ENCODE results near the gene RAB9B. TPM values are rescaled to one million over a fixed set of nuclear protein-coding genes. Genes with fewer than 3 reads are reported as not detected.

Gene RAB9B
- total RNA-seq, 4 donors from 2014 or later = 1.8 to 5.7 (median 4.7) TPM

DNA sequence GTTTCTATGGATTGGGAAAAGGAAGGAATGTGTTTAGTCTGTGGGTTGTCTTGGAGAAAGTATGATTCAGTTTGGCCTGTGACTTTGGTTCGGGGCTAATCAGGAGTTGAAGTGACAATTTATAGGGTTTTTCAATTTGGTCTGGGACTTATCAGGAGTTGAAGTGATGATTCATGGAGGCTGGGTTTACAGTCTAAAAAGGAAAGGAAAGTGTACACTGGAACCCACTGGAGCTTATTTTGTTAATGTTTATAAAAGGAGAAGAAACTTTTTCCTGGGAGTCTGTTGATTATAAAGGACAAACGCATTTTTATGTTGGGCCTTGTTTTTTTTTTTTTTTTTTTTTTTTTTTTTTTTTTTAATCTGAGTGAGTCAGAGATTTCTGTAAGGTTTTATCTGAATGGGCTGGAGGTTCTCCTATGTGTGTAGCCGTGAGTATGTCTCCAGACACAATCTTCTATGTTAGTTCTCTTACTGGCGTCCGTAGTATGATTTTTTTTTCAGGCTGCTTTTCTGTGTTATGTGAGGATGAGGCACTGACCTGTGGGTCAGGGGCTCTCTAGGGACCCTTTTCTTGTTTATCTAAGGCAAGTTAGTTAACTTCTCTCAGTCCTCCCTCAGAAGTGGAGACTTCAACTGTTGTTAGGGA is 33.0 kb upstream of the RAB9B start:
- no peaks in the 10 kb centered on the region for H3K36me3 ChIP-seq
- DNase-seq (no peak), ATAC-seq (no peak)
- H3K9me3 ChIP-seq = no peaks in the 10 kb centered on the region
- H3K27ac ChIP-seq = no peak overlapping the region
- intact Hi-C loops (cut with DNase I; ENCODE audit: low total_unique reads) = no loop called here
- no peaks in the 10 kb centered on the region for H3K27me3 ChIP-seq
- H3K4me1 ChIP-seq = no peaks in the 10 kb centered on the region
- TF ChIP-seq POLR2A (IDR thresholded peaks at IDR 0.05) = no peak
- TF ChIP-seq, protein P1, sequence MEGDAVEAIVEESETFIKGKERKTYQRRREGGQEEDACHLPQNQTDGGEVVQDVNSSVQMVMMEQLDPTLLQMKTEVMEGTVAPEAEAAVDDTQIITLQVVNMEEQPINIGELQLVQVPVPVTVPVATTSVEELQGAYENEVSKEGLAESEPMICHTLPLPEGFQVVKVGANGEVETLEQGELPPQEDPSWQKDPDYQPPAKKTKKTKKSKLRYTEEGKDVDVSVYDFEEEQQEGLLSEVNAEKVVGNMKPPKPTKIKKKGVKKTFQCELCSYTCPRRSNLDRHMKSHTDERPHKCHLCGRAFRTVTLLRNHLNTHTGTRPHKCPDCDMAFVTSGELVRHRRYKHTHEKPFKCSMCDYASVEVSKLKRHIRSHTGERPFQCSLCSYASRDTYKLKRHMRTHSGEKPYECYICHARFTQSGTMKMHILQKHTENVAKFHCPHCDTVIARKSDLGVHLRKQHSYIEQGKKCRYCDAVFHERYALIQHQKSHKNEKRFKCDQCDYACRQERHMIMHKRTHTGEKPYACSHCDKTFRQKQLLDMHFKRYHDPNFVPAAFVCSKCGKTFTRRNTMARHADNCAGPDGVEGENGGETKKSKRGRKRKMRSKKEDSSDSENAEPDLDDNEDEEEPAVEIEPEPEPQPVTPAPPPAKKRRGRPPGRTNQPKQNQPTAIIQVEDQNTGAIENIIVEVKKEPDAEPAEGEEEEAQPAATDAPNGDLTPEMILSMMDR (IDR thresholded peaks at IDR 0.05 in 4 of 5, conservative IDR thresholded peaks at IDR 0.05 in 1 of 5) = no peak
- in situ Hi-C loops (cut with MboI; ENCODE audit: low sequenced_read_pairs in 4 of 4) = no loop called here
- no peak overlapping the region for H3K4me3 ChIP-seq

DNA sequence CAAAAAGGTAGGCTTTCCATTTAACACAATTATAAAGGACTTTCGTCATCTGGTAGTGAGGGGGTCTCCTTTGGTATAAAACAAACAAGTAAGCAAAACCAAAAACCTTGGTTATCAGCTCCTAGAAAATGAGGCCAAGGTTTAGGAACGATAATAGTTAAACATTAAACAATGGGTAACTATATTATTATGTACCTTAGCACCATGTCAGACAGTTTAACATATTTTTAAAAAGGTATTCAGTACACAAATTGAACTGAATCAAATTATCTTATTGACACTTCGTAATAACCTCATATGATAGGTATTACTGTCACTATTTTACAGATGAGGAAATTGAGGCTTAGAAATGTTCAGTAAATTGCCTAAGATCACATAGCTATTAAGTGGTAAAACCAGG is 32.1 kb upstream of the RAB9B start:
- DNase-seq = no peak
- intact Hi-C loops (cut with DNase I; ENCODE audit: low total_unique reads) = no loop called here
- peaks cover 0 to under 1% (median 0%) of the 10 kb centered on the region in 3 donors for H3K27me3 ChIP-seq
- no peak overlapping the region for H3K27ac ChIP-seq
- no peaks in the 10 kb centered on the region for H3K36me3 ChIP-seq
- in situ Hi-C loops (cut with MboI; ENCODE audit: low sequenced_read_pairs in 4 of 4) = no loop called here
- no peak overlapping the region for H3K4me3 ChIP-seq
- ATAC-seq = no peak
- no peak for TF ChIP-seq POLR2A (IDR thresholded peaks at IDR 0.05)
- TF ChIP-seq, protein P1 (IDR thresholded peaks at IDR 0.05 in 4 of 5, conservative IDR thresholded peaks at IDR 0.05 in 1 of 5) = no peak
- H3K4me1 ChIP-seq = no peaks in the 10 kb centered on the region
- no peaks in the 10 kb centered on the region for H3K9me3 ChIP-seq

DNA sequence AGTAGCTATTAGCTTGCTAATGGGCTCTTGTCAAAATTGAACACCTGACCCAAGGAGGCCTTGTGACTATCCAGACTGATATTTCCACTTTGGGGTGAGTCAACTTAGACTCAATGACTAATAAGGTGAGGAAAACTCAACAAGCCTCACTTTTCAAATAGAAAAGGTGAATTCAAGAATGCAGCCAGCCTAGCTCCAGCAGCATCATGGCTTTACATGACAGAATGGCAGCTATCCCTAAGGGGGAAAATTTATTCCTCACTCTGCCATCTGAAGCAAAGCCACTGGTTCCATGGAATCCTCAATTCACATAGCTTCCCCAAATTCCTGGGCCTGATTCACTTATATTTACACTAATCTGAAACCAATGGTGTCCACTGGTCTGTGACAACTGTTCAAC is 29.1 kb upstream of the RAB9B start:
- no peak for TF ChIP-seq POLR2A (IDR thresholded peaks at IDR 0.05)
- TF ChIP-seq, protein P1 (IDR thresholded peaks at IDR 0.05 in 4 of 5, conservative IDR thresholded peaks at IDR 0.05 in 1 of 5) = no peak
- Histone ChIP-seq H3K27ac (no peak overlapping the region), H3K36me3 (no peaks in the 10 kb centered on the region), H3K9me3 (no peaks in the 10 kb centered on the region), H3K27me3 (peaks cover 0 to 9% (median 0%) of the 10 kb centered on the region in 3 donors), H3K4me1 (no peaks in the 10 kb centered on the region), H3K4me3 (no peak overlapping the region)
- ATAC-seq (no peak), DNase-seq (no peak)
- in situ Hi-C loops (cut with MboI; ENCODE audit: low sequenced_read_pairs in 4 of 4) = no loop called here
- intact Hi-C loops (cut with DNase I; ENCODE audit: low total_unique reads) = no loop called here

DNA sequence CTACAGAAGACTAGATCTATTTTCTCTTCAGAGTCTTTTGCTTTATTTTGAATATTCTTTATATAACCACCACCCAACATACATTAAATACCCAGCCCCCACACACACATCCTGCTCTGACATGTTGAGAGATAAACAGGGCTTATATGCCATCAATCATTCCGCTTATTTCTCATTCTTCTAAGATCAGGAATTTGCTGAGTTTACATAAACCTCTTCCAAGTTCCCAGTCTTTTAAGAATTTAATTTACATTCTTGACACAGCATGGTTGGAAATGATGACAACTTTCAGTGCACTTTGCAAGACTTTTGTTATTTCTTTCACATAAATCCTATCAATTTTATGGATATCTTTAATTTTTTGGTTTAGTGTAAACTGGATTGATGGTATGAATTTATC is 17.5 kb upstream of the RAB9B start:
- in situ Hi-C loops (cut with MboI; ENCODE audit: low sequenced_read_pairs in 4 of 4) (loop anchor here in 3 of 4 donors (25.0 kb wide), 2 partner anchors 88 to 288 kb away; no protein-coding TSS in a partner anchor), intact Hi-C loops (cut with DNase I; ENCODE audit: low total_unique reads) (loop anchor here (10.0 kb wide), 1 partner anchor 285 kb away; no protein-coding TSS in a partner anchor)
- TF ChIP-seq, protein P1 (IDR thresholded peaks at IDR 0.05 in 4 of 5, conservative IDR thresholded peaks at IDR 0.05 in 1 of 5) = no peak

More for the DNA sequence above, 17.5 kb upstream of the RAB9B start:
- Histone ChIP-seq H3K9me3 (no peaks in the 10 kb centered on the region), H3K36me3 (no peaks in the 10 kb centered on the region), H3K27ac (no peak overlapping the region), H3K4me1 (no peaks in the 10 kb centered on the region), H3K27me3 (no peaks in the 10 kb centered on the region), H3K4me3 (no peak overlapping the region)
- DNase-seq (no peak), ATAC-seq (no peak)
